Measurements from ENCODE around the gene MNX1. TPM values are rescaled to one million over a fixed set of nuclear protein-coding genes. Genes with fewer than 3 reads are reported as not detected.

Gene MNX1
- total RNA-seq, 2 donors from 2014 or later = not detected

- peak; percentile 51 for DNase-seq (ENCODE audit: low spot score)
- intact Hi-C loops (cut with DNase I) = no loop called here
These were observed 7.3 kb upstream of the MNX1 start for GRCh38 chr7:157017603-157018327.

- intact Hi-C loops (cut with DNase I) = no loop called here
- DNase-seq (ENCODE audit: low spot score) = no peak
These were observed 6.7 kb upstream of the MNX1 start for GRCh38 chr7:157017149-157017548.

GRCh38 chr7:157016352-157017041 lies 6.0 kb upstream of the MNX1 start:
- no peak for DNase-seq (ENCODE audit: low spot score)
- intact Hi-C loops (cut with DNase I) = no loop called here

- intact Hi-C loops (cut with DNase I) = no loop called here
- DNase-seq (ENCODE audit: low spot score) = peak; percentile 38
These were observed 5.5 kb upstream of the MNX1 start for GRCh38 chr7:157016024-157016351.

GRCh38 chr7:157014635-157015555 lies 4.4 kb upstream of the MNX1 start:
- peak; percentile 41 for DNase-seq (ENCODE audit: low spot score)
- intact Hi-C loops (cut with DNase I) = loop anchor here in 1 of 2 donors (2.0 kb wide), 1 partner anchor 20 kb away; no protein-coding TSS in a partner anchor

GRCh38 chr7:157013602-157014549 lies 3.4 kb upstream of the MNX1 start:
- intact Hi-C loops (cut with DNase I) = loop anchor here in 1 of 2 donors (2.0 kb wide), 1 partner anchor 19 kb away; no protein-coding TSS in a partner anchor
- DNase-seq (ENCODE audit: low spot score) = peak; percentile 22

- DNase-seq (ENCODE audit: low spot score) = no peak
- intact Hi-C loops (cut with DNase I) = no loop called here
These were observed 2.6 kb upstream of the MNX1 start for GRCh38 chr7:157013101-157013500.

GRCh38 chr7:157012113-157012547 lies 1.7 kb upstream of the MNX1 start:
- DNase-seq (ENCODE audit: low spot score) = no peak
- intact Hi-C loops (cut with DNase I) = no loop called here

- no peak for DNase-seq (ENCODE audit: low spot score)
- intact Hi-C loops (cut with DNase I) = no loop called here
These were observed 1.1 kb upstream of the MNX1 start for GRCh38 chr7:157011333-157012112.

- intact Hi-C loops (cut with DNase I) = no loop called here
- DNase-seq (ENCODE audit: low spot score) = no peak
These were observed 480 bp downstream of the MNX1 start for GRCh38 chr7:157009778-157010587.

- intact Hi-C loops (cut with DNase I) = no loop called here
- DNase-seq (ENCODE audit: low spot score) = no peak
These were observed 1.2 kb downstream of the MNX1 start for GRCh38 chr7:157009170-157009777.

GRCh38 chr7:157008206-157009169 lies 2.0 kb downstream of the MNX1 start:
- no peak for DNase-seq (ENCODE audit: low spot score)
- intact Hi-C loops (cut with DNase I) = no loop called here

- no peak for DNase-seq (ENCODE audit: low spot score)
These were observed 2.9 kb downstream of the MNX1 start for GRCh38 chr7:157007470-157008066.

GRCh38 chr7:157006829-157007469 lies 3.5 kb downstream of the MNX1 start:
- no peak for DNase-seq (ENCODE audit: low spot score)
- intact Hi-C loops (cut with DNase I) = no loop called here

More at GRCh38 chr7:157007470-157008066, 2.9 kb downstream of the MNX1 start:
- intact Hi-C loops (cut with DNase I) = no loop called here

Measured in posterior vena cava (tissue), 2 donors.